Activated CD4-positive, alpha-beta T cell treated with anti-CD3 and anti-CD28 coated beads, Interleukin-2, amount 50 U/mL, for 4 hours (primary cell): ENCODE data around the gene RIMBP3C.
"Not testable (repeated sequence)": the region's sequence is repeated elsewhere in the genome, so short reads cannot be mapped to it uniquely, and the experiment has no call there.

Experiments used
- DNase-seq, 2 experiments: peaks; one replicate each; pipeline ENCODE4 v3.0.0-alpha.2; 2020

Gene RIMBP3C, protein sequence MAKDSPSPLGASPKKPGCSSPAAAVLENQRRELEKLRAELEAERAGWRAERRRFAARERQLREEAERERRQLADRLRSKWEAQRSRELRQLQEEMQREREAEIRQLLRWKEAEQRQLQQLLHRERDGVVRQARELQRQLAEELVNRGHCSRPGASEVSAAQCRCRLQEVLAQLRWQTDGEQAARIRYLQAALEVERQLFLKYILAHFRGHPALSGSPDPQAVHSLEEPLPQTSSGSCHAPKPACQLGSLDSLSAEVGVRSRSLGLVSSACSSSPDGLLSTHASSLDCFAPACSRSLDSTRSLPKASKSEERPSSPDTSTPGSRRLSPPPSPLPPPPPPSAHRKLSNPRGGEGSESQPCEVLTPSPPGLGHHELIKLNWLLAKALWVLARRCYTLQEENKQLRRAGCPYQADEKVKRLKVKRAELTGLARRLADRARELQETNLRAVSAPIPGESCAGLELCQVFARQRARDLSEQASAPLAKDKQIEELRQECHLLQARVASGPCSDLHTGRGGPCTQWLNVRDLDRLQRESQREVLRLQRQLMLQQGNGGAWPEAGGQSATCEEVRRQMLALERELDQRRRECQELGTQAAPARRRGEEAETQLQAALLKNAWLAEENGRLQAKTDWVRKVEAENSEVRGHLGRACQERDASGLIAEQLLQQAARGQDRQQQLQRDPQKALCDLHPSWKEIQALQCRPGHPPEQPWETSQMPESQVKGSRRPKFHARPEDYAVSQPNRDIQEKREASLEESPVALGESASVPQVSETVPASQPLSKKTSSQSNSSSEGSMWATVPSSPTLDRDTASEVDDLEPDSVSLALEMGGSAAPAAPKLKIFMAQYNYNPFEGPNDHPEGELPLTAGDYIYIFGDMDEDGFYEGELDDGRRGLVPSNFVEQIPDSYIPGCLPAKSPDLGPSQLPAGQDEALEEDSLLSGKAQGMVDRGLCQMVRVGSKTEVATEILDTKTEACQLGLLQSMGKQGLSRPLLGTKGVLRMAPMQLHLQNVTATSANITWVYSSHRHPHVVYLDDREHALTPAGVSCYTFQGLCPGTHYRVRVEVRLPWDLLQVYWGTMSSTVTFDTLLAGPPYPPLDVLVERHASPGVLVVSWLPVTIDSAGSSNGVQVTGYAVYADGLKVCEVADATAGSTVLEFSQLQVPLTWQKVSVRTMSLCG (N-terminal part only)

DNA sequence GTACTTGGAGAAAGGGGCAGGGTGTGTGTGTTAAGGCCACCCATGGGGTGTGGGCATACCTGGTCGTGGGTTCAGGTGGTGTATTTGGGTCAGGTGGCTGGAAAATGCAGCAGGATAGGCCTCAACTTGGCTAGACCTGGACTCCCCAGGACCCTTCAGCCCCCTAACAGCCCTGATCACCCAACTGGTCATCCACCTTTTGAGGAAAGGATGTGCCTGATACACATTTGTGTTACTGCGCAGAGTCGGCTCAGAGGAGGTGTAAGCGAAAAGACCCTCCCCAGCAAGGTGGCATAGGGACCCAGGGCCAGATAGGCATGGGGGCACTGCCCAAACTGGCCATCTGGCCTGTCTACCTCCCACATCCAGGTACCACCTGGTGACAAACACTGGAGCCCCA, at the start of gene RIMBP3C:
TSS of gene RIMBP3C (minus strand) at position 101 of the 400 bp plus-strand sequence. CDS start 485 bp downstream, outside the sequence.
- DNase-seq, result not testable (repeated sequence)

DNA sequence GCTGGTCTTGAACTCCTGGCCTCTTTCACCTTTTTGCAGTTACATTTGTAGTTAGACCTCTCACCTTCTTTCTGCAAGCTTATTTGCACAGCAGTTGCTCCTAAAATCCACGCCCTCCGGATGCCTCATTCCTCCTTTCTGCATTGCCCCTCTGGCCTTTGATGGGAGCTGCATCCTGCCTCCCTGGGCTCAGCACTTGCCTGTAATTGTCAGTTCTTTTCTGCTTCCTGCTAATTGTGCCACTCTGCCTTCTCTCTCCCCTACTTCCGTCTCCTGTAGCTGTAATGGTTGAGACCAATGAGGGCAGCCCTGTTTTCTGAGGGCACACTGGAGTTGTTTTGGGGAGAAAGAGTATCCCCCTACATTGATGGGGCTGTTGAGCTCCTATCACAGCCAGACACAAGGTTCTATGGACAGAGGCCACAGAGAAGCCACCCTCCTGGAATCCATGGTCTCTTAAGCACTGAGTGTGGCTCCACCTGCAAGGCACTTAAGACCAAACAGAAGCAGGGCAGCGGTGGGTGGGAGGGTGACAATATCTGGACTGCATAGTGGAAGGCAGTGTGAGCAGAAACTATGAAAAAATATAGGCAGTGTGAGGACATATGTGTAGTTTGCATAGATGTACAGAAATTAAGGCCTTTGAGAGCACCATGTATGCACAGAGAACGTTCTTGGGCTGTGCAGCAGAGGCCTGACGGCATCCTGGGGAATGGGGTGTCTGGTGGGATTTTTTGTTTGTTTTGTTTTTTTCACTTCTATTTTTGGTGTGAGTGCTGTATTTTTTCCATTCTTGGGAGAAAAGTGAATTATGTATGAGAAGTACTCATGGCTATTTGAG, 48.0 kb upstream of the RIMBP3C start:
- no peak for DNase-seq

DNA sequence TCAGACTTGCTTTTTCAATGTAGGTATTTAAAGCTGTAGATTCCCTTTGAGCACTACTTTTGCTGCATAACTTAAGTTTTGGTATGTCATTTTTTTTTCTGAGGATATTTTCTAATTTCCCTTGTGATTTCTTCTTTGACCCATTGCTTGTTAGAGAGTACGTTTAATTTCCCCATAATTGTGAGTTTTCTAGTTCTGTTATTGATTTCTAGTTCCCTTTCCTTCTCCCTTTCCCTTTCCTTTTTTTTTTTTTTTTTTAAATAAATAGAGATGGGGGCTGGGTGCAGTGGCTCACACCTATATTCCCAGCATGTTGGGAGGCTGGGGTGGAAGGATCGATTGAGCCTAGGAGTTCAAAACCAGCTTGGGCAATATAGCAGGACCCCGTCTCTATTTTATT, 47.0 kb upstream of the RIMBP3C start:
- DNase-seq, result no peak

DNA sequence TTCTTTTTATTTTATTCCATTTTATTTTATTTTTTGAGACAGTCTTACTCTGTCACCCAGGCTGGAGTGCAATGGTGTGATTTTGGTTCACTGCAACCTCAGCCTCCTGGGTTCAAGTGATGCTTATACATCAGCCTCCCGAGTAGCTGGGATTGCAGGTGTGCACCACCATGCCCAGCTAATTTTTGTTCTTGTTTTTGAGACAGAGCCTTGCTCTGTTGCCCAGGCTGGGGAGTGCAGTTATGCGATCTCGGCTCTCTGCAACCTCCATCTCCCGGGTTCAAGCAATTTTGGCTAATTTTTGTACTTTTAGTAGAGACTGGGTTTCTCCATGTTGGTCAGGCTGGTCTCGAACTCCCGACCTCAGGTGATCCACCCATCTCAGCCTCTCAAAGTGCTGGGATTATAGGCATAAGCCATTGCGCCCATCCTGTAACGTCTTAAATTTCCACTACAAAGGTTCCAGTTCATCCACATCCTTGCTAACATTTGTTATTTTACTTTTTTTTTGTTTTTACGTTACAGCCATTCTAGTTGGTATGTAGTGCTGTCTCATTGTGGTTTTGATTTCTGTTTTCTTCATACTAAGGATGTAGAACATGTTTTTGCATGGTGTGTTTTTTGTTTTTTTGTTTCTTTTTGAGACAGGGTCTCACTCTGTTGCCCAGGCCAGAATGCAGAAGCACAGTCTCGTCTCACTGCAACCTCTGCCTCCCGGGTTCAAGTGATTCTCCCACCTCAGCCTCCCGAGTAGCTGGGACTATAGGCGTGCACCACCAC, 45.3 kb upstream of the RIMBP3C start:
- not testable (repeated sequence) for DNase-seq

DNA sequence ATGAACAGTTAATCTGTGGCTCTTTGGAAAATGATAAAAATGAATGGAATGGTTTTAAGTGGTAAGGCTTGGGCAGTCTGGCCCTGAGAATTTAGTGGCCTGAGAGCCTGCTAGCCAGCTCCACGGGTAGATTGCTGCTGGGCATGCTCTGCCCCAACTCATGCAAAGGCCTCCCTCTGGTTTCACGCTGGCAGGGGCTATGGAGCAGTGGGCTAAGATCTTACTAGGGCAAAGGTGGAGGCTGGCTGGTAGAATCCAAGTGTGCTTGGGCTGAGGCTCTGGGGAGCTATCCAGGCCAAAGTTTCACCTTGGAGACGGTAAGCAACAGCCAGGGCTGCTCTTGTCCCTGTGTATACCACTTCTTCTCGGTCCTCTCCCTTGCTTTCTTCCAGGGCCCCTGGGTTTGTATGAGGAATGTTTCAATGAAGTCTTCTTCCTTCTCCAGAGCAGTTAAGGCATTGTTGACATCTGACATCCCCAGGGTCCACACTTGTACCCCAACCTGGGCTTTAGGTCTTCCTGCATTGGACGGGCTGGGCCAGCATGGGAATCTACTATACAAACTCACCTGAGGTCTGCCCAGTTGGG, 43.7 kb upstream of the RIMBP3C start:
- no peak for DNase-seq

DNA sequence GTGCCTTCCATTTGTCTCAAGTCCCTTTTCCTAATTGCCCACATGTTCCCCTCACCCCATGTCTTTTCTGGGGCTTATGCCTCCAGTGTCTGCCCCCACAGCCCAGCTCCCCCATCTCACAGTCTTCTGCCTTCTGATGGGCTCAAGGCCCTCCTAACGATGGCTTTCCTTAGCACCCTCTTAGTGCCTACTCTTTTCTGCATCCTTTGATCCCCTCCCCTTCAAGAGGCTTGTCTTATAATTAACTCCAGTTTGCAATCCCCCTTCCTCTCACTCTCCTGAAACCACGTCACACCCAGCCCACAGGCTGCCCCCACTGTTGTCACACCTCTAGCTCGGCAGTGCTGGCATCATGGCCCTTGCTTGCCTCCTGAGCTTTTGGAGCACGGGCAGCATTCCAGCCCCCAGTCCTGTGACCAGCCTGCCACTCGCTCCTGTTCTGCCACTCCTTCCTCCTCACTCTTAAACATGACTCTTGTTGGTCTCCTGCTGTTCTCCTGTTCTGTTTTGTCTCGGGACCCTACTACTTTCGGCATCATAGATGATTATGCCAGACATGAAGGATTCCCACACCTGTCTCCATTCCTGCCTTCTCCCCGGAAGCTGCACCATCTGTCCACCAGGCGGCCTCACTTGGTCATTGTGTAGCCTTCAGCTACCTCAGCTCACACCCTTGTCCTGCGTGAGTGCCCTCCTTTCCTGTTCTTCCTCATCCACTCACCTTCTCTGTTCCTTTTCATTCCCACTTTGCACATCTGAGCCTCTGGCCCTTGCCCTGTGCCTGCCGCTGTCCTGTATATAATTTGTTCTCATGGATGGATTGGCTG, 42.4 kb upstream of the RIMBP3C start:
- no peak for DNase-seq

DNA sequence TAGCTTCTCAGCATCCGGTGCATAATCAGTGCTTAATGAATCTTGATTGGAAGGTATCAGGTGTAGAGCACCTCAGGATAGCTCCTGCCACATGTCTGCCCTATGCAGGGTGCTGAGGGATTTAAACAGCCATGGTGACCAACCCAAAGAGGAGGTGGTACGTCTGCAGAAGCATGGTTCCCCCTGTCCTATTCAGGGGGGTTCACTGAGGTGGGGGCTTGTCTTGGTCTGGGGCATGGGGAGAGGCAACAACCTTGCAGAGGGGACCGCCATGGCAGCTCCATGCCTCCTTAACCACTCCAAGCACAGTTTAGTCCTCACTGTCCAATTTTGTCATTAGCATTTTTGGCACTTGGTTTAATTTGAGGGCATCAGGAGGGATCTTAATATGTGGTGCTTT, 41.2 kb upstream of the RIMBP3C start:
- DNase-seq, result no peak

DNA sequence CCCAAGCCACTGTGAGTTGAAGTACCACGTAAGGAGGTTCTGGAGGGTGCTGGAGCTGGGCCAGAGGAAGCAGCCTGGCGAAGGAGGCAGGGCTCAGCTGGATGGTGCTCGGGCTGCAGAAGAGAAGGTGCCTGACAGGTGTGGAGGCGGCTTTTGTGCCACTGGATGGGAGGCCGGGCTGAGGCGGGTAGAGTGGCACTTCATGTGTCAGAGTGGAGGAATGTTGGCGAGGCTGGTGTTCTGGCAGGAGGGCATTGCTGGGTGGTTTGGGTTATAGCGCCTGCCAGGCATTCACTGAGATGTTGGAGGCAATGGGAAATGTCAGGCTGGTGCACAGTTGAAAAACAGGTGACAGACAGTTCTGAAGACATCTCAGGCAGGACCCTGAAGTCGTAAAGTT, 40.4 kb upstream of the RIMBP3C start:
- no peak for DNase-seq

DNA sequence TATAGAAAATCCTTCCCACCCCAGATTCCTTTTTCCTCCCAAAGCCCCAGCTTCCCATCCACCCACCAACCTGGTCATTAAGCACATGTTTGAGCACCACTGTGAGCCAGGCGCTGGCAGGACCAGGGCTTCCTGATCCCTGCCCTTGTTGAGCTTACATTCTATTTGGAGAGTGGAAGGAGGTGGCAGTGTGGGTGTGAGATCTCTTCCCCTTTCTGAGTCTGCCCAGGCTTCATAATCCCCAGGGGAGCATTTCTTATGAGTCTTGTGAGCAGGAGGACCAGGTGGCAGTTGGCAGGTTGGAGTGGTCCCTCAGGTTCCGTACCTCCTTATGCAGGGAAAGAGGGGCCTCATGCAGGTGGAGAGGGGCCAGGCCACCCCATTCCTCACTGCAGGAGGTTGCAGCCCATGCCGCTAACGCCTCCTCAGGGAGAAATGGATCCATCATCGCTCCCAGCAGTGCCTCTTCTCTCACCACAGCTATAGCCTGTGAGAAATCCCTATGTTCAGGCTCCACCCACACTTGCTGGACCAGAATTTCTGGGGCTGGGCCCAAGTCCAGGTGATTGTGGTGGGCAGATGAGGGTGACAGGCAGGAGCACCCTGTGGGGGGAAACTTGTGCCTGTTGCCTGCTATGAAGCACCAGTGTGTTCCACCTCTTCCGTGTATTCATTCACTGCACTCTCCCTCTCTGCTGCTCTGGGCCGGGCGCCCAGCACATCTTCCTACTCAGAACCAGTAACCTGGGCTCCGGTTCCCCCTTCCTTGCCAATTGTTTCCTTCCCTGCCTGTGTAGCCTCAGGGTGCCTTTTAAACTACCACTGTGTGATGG, 39.8 kb upstream of the RIMBP3C start:
- no peak for DNase-seq

DNA sequence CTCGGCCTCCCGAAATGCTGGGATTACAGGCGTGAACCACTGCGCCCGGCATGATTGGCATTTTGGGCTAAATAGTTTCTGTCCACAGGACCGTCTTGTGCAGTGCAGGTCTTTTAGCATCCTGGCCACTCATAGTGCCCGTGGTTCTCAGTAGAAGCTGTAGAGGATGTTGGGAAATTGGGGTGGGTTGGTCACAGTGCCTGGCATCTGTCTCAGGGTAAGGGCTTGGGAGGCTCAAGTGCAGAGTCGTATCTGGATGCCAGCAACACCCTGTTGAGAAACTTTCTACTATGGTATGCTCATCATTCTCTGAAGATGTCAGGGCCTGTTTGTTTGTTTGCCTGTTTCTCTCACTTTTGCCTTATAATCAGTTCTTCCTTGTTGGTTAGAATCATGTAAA, 38.1 kb upstream of the RIMBP3C start:
- no peak for DNase-seq

DNA sequence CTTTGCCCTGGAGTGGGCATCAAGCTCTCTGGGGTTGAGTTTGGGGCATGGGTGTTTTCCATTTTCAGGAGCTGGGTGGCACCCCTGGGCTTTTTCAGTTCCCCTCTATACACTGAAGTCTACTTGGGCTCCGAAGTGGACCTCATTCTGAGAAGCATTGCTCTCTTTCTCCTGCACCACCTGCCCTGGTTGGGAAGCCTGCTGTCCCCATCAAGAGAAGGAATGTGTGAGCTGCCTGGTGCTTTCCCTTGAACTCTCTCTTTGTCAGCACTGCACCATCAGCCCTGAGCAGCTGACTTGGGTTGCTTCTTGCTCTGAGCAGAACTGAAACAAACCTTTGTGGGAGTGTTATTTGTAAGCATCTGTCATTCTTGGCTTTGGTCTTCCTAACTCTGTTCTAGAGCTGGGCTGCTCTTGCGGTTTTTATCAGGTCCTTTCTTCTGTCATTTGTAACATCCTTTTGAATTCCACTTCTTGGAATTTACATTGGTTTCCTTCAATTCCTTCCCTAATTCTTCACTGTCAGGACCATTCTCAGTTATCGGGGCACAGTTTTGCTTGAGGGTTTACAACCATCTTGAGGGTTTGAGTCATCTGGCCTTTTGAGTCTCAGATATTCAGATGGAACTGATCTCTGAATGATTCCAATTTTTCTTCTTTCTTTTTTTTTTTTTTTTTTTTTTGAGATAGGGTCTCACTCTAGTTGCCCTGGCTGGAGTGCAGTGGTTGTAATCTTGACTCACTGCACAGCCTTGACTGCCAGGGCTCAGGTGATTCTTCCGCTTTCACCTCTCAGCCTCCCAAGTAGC, 36.7 kb upstream of the RIMBP3C start:
- no peak for DNase-seq

DNA sequence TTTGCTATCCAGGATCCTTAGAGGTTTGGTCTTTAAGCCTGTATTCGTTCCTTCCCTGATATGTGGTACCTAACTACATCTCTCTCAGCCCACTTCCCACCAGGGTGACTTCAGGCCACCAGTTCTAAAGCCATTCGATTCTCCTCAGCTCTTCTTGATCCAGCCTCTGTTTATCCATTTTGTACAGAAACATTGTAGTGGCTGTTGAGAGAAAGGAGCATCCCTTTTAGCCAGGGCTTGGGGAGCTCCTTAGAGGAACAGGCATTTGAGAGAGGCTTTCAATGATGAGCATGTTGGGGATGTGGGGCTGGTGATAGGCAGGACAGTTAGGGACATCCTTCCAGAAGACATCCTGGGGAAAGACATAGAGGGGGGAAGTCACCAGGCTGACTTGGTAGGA, 34.1 kb upstream of the RIMBP3C start:
- DNase-seq, result no peak

DNA sequence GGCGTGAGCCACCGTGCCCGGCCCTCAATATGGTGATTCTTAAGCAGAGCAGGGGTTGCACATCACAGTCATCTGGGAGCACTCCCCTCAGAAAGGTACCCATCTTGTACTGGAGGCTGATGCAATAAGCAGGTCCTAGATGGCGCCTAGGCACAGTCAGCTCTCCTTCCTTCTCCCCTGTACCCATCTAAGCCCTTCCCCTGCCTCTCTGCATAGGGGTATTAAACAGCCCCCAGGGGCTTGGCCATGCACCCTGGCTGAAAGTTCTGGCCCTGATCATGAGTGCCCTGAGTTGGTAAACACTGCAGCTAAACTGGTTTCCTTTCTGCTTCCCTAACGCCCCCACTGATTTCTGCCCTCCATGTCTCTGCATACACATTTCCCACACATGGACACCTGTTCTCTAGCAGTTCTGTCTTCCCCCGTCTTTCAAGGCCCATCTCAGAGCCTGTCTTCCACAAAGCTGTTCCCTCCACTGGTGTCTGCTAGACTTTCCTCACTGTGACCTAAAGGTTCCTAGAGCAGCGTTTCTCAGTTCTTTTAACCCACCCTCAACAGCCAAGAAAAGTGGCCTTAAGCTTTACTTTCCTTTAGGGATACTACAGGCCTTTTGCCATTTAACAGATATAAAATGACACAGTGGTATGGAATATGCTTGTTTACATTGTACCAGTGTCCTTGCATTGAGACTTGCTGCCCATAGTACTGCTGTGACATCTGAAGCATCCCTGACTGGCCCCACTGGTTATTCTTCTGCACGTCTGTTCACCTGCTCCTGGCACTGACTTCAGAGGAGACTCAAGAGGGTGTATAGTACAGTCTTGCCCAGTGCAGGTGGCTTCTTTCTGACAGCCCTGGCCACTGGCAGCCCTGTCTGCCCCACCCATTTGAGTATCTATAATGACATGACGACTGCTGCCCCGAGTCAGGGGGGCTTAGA, 31.8 kb upstream of the RIMBP3C start:
- DNase-seq, result no peak

DNA sequence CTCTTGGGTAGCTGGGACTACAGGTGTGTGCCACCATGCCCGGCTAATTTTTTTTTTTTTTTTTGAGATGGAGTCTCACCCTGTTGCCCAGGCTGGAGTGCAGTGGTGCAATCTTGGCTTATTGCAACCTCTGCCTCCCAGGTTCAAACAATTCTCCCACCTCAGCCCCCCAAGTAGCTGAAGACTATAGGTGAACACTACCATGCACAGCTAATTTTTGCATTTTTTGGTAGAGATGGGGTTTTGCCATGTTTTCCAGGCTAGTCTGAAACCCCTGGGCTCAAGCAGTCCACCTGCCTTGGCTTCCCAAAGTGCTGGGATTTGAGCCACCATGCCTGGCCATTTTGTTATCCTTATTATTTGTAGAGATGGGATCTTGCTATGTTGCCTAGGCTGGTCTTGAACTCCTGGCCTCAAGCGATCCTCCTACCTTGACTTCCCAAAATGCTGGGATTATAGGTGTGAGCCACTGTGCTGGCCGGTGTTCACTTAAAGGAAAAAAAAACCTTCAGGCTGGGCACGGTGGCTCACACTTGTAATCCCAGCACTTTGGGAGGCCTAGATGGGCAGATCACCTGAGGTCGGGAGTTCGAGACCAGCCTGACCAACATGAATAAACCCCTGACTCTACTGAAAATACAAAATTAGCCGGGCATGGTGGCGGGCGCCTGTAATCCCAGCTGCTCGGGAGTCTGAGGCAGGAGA, 29.9 kb upstream of the RIMBP3C start:
- DNase-seq, result not testable (repeated sequence)

DNA sequence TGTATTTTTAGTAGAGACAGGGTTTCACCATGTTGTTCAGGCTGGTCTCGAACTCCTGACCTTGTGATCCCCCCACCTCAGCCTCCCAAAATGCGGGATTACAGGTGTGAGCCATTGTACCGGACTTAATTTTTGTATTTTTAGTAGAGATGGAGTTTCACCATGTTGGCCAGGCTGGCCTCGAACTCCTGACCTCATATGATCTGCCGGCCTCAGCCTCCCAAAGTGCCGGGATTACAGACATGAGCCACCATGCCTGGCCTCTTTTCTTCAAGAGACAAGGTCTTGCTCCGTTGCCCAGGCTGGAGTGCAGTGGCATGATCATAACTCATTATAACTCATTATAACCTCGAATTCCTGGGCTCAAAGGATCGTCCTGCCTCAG, 29.4 kb upstream of the RIMBP3C start:
- not testable (repeated sequence) for DNase-seq

DNA sequence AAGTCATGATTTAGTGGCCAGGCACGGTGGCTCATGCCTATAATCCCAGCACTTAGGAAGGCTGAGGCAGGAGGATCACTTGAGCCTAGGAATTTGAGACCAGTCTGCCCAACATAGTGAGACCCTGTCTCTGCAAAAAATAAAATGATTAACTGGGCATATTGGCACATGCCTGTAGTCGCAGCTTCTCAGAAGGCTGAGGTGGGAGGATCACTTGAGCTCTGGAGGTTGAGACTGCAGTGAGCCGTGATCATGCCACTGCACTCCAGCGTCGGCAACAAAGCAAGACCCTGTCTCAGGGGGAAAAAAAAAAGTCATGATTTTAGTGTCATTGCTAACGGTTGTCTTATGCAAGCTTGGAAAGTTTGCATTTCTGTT, 28.2 kb upstream of the RIMBP3C start:
- no peak for DNase-seq
